NCI-H2227 treated with DMSO at 0.1 percent for 48 hours (cell line): ENCODE data around the gene KCNK1.

ENCODE experiments used
- DNase-seq: peaks from one replicate; lab custom pipeline; 2025; lab: John Stamatoyannopoulos, UW

The KCNK1 gene

GRCh38 chr1:233704898-233705723 lies 91.2 kb downstream of the KCNK1 start:
- DNase-seq: no peak

- no peak for DNase-seq
Observed at GRCh38 chr1:233707153-233707879, 93.4 kb downstream of the KCNK1 start.

- no peak for DNase-seq
Observed at GRCh38 chr1:233707880-233708815, 94.2 kb downstream of the KCNK1 start.

- DNase-seq: no peak
Observed at GRCh38 chr1:233710031-233710430, 96.1 kb downstream of the KCNK1 start.

- no peak for DNase-seq
Observed at GRCh38 chr1:233710507-233710906, 96.6 kb downstream of the KCNK1 start.

- DNase-seq: no peak
Observed at GRCh38 chr1:233714631-233715217, 100.8 kb downstream of the KCNK1 start.

- DNase-seq: no peak
Observed at GRCh38 chr1:233718057-233718456, 104.2 kb downstream of the KCNK1 start.

GRCh38 chr1:233719655-233720341 lies 105.9 kb downstream of the KCNK1 start:
- DNase-seq: no peak

- no peak for DNase-seq
Observed at GRCh38 chr1:233721004-233721595, 107.2 kb downstream of the KCNK1 start.
